Measurements from ENCODE around the gene ADGRV1.

The ADGRV1 gene

GRCh38 chr5:91171322-91171721, 612.7 kb downstream of the ADGRV1 start:
- H3K27ac ChIP-seq (replicated peaks) = peak overlapping the region; percentile 29
- DNase-seq (ENCODE audit: low read depth in 1 of 2, low spot score in 1 of 2) = no peak
- no peak overlapping the region for H3K4me3 ChIP-seq (replicated peaks; ENCODE audit: insufficient read depth, low read length)
- H3K27me3 ChIP-seq (ENCODE audit: insufficient read depth, poor library complexity, severe bottlenecking) = no peaks in the 10 kb centered on the region
- peak; percentile 38; the same call in 1 of the 2 replicates for TF ChIP-seq SPI1 (IDR thresholded peaks at IDR 0.05; ENCODE audit: borderline replicate concordance, low read depth)
- no peak for TF ChIP-seq POLR2AphosphoS5 (IDR thresholded peaks at IDR 0.05; ENCODE audit: low read depth)

GRCh38 chr5:91174396-91174795, 615.8 kb downstream of the ADGRV1 start:
- H3K27ac ChIP-seq (replicated peaks) = no peak overlapping the region
- no peak overlapping the region for H3K4me3 ChIP-seq (replicated peaks; ENCODE audit: insufficient read depth, low read length)
- H3K27me3 ChIP-seq (ENCODE audit: insufficient read depth, poor library complexity, severe bottlenecking) = no peaks in the 10 kb centered on the region
- no peak for DNase-seq (ENCODE audit: low read depth in 1 of 2, low spot score in 1 of 2)
- TF ChIP-seq REST (IDR thresholded peaks at IDR 0.05; ENCODE audit: insufficient replicate concordance, low read depth) (no peak), SPI1 (IDR thresholded peaks at IDR 0.05; ENCODE audit: borderline replicate concordance, low read depth) (no peak), POLR2AphosphoS5 (IDR thresholded peaks at IDR 0.05; ENCODE audit: low read depth) (no peak), GABPA (IDR thresholded peaks at IDR 0.05; ENCODE audit: low read depth) (no peak), CTCF (IDR thresholded peaks at IDR 0.05; ENCODE audit: insufficient read depth, low read length) (no peak)

GRCh38 chr5:91175708-91176107, 617.1 kb downstream of the ADGRV1 start:
- H3K27me3 ChIP-seq (ENCODE audit: insufficient read depth, poor library complexity, severe bottlenecking) = no peaks in the 10 kb centered on the region
- no peak for DNase-seq (ENCODE audit: low read depth in 1 of 2, low spot score in 1 of 2)
- H3K27ac ChIP-seq (replicated peaks) = no peak overlapping the region
- TF ChIP-seq REST (IDR thresholded peaks at IDR 0.05; ENCODE audit: insufficient replicate concordance, low read depth) (no peak), POLR2AphosphoS5 (IDR thresholded peaks at IDR 0.05; ENCODE audit: low read depth) (no peak), SPI1 (IDR thresholded peaks at IDR 0.05; ENCODE audit: borderline replicate concordance, low read depth) (no peak)
- H3K4me3 ChIP-seq (replicated peaks; ENCODE audit: insufficient read depth, low read length) = no peak overlapping the region

- H3K27ac ChIP-seq (replicated peaks) = no peak overlapping the region
- no peak for DNase-seq (ENCODE audit: low read depth in 1 of 2, low spot score in 1 of 2)
- H3K27me3 ChIP-seq (ENCODE audit: insufficient read depth, poor library complexity, severe bottlenecking) = no peaks in the 10 kb centered on the region
- TF ChIP-seq SPI1 (IDR thresholded peaks at IDR 0.05; ENCODE audit: borderline replicate concordance, low read depth) (no peak), CTCF (IDR thresholded peaks at IDR 0.05; ENCODE audit: insufficient read depth, low read length) (no peak), GABPA (IDR thresholded peaks at IDR 0.05; ENCODE audit: low read depth) (no peak), REST (IDR thresholded peaks at IDR 0.05; ENCODE audit: insufficient replicate concordance, low read depth) (no peak), POLR2AphosphoS5 (IDR thresholded peaks at IDR 0.05; ENCODE audit: low read depth) (no peak)
- H3K4me3 ChIP-seq (replicated peaks; ENCODE audit: insufficient read depth, low read length) = no peak overlapping the region
Measured at GRCh38 chr5:91176288-91177016, 617.9 kb downstream of the ADGRV1 start.

Data from HL-60 (cell line).